Articular chondrocyte of knee joint (primary cell): ENCODE results near the gene TEKT4. TPM values are rescaled to one million over a fixed set of nuclear protein-coding genes. Genes with fewer than 3 reads are reported as not detected.

ENCODE experiments used
- small RNA-seq: library from RNA; depleted of rRNA; stranded (forward); fragments of <200 nt; gene quantifications from one replicate; pipeline ENCODE3, GENCODE V24; 2012
- total RNA-seq: library from RNA; depleted of rRNA; stranded (reverse); fragments of >200 nt; gene quantifications from 2 replicates; pipeline ENCODE4 v1.2.3, GENCODE V29; 2012

Gene TEKT4, protein sequence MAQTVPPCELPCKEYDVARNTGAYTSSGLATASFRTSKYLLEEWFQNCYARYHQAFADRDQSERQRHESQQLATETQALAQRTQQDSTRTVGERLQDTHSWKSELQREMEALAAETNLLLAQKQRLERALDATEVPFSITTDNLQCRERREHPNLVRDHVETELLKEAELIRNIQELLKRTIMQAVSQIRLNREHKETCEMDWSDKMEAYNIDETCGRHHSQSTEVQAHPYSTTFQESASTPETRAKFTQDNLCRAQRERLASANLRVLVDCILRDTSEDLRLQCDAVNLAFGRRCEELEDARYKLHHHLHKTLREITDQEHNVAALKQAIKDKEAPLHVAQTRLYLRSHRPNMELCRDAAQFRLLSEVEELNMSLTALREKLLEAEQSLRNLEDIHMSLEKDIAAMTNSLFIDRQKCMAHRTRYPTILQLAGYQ
- 0.11 TPM in 1 of 2 replicates, not detected in the other for total RNA-seq

DNA sequence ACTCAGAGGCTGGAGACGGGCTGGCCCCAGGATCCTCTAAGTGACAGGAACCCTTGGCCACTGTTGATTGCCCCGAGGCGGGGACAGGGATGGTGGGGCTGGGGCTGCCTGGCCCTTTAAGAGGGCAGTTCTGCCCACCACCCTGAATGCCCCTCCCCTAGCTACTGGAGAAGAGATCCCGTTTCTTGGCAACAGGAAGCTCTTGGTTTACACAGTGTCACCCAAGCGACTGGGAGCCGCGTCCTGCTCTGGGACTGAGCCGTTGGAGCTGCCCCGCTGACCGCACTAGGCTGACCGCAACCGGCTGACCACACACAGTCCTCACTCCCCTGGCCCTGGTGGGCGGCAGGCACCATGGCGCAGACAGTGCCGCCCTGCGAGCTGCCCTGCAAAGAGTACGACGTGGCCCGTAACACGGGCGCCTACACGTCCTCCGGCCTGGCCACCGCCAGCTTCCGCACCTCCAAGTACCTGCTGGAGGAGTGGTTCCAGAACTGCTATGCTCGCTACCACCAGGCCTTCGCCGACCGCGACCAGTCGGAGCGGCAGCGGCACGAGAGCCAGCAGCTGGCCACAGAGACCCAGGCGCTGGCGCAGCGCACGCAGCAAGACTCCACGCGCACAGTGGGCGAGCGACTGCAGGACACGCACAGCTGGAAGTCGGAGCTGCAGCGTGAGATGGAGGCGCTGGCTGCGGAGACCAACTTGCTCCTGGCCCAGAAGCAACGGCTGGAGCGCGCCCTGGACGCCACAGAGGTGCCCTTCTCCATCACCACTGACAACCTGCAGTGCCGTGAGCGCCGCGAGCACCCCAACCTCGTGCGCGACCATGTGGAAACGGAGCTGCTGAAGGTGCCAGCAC is at the start of gene TEKT4:
TEKT4 (plus strand) TSS at position 205 of the 862 bp plus-strand sequence; CDS start at position 355, 150 bp downstream.

Small RNA genes lying within 50 kb of the gene (small RNA-seq; reads per million reads assigned to genes)
- gene RNU6-1320P, result not detected

Other genes with a start within 250 kb of the TEKT4 start
- not detected in 2 replicates for gene MAL, start 154.3 kb downstream of the TEKT4 start, total RNA-seq